Activated gamma-delta T cell treated with Interleukin-2 at 50 U/mL for 16 hours (primary cell): ENCODE results near the gene TAF1L.
"Not testable (repeated sequence)": the region's sequence is repeated elsewhere in the genome, so short reads cannot be mapped to it uniquely, and the experiment has no call there.

Source experiments
- DNase-seq: peaks from one replicate; pipeline ENCODE4 v3.0.0-alpha.2; 2020

The TAF1L gene, protein sequence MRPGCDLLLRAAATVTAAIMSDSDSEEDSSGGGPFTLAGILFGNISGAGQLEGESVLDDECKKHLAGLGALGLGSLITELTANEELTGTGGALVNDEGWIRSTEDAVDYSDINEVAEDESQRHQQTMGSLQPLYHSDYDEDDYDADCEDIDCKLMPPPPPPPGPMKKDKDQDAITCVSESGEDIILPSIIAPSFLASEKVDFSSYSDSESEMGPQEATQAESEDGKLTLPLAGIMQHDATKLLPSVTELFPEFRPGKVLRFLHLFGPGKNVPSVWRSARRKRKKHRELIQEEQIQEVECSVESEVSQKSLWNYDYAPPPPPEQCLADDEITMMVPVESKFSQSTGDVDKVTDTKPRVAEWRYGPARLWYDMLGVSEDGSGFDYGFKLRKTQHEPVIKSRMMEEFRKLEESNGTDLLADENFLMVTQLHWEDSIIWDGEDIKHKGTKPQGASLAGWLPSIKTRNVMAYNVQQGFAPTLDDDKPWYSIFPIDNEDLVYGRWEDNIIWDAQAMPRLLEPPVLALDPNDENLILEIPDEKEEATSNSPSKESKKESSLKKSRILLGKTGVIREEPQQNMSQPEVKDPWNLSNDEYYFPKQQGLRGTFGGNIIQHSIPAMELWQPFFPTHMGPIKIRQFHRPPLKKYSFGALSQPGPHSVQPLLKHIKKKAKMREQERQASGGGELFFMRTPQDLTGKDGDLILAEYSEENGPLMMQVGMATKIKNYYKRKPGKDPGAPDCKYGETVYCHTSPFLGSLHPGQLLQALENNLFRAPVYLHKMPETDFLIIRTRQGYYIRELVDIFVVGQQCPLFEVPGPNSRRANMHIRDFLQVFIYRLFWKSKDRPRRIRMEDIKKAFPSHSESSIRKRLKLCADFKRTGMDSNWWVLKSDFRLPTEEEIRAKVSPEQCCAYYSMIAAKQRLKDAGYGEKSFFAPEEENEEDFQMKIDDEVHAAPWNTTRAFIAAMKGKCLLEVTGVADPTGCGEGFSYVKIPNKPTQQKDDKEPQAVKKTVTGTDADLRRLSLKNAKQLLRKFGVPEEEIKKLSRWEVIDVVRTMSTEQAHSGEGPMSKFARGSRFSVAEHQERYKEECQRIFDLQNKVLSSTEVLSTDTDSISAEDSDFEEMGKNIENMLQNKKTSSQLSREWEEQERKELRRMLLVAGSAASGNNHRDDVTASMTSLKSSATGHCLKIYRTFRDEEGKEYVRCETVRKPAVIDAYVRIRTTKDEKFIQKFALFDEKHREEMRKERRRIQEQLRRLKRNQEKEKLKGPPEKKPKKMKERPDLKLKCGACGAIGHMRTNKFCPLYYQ (N-terminal part only)

DNA sequence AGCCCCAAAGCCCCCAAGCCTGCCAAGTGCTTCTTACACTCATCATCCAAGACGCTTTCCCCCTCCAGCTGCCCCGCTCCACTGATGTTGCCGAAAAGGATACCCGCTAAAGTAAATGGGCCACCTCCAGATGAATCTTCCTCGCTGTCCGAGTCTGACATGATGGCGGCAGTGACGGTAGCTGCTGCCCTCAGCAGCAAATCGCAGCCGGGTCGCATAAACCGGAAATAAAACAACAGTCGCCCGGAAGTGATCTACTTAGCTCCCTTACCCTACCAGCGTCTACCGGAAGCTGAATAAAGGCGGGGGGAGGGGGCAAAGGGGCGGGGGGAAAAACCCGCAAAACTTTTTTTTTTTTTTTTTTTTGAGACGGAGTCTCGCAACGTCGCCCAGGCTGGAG lies at the start of gene TAF1L:
TSS of gene TAF1L (minus strand) at position 308 of the 400 bp plus-strand sequence. CDS start at position 218, 90 bp downstream.
- DNase-seq, result no peak

DNA sequence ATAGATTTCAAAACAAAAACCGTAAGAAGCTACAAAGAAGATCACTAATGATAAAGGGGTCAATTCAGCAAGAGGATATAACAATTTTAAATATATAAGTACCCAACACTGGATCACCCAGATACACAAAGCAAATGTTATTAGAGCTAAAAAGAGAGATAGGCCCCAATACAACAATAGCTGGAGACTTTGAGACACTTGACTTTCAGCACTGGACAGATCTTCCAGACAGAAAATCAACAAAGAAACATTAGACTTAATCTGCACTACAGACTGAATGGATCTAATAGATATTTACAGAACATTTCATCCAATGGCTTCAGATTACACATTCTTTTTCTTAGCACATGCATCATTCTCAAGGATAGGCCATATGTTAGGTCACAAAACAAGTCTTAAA lies 46.3 kb upstream of the TAF1L start:
- no peak for DNase-seq

DNA sequence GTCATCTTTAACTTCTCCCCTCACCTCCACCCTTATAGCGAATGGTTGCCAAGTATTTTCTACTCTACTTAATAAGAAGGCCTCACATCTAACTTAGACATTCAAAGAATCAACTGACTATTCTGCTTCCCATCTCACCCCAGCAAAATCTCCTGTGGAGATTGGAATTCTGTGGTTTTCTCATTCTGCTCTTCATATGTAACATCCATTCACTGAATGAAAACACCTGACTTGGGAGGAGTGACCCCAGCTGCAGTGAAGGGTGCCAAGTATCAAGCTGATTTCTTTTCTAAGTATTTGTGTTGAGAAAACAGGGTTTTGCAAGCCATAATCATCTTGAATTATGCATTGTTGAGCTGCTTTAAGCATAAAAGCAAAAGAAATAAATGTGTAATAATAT lies 42.5 kb upstream of the TAF1L start:
- no peak for DNase-seq

DNA sequence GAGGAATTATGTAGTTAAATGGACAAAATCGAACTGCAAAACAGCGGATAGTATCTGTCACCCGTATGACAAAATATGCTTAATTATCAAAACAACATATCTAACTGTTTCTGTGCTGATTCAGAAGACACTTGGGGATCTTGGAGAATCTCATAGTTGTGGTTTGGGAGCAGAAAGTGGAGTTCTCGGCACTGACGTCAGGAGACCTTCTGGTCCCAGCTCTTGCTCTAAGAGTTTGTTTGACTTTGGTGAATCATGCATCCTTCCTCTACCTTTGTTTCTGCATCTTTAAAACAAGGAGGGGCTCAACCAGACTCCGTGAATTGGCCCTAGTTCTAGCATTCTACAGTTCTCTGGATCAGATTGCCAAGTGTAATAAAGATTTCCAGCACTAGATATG lies 37.0 kb upstream of the TAF1L start:
- DNase-seq, result no peak

DNA sequence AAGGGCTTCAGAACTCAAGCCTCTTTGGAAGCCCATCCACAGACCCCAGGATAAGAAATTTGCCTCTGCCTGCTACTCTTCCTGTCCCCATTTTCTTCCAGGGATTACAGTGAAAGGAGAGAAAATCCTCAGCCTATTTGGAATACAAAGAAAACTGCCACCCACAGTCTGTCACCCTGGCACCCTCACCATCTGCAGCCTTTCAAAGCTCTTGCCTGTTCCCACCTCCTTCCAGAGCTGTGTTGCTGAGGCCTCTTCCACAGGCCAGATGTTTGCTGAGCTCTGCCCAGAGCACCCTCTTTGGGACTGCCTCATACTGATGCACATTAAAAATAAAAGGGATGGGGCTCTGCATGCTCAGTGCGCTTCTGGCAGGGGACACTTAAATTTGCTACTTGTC lies 35.9 kb upstream of the TAF1L start:
- DNase-seq, result no peak

DNA sequence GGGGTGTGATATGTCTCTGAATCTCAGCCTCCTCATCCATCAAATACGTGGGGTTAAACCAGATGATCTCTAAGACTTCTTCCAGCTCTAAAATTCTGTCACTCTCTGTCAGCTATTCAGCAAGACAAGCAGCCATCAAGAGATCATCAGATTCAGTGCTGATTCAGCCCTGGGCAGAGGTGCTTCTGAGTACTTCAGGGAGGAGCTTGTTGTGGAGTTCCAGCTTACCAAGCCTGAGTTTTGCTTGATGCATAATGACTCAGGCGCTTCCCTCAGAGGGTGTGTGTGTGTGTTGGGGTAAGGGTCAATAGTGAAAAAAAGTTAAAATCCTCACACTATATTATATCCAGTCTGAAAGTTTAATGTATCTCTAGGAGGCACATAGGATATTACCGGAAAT lies 29.6 kb upstream of the TAF1L start:
- DNase-seq, result no peak

DNA sequence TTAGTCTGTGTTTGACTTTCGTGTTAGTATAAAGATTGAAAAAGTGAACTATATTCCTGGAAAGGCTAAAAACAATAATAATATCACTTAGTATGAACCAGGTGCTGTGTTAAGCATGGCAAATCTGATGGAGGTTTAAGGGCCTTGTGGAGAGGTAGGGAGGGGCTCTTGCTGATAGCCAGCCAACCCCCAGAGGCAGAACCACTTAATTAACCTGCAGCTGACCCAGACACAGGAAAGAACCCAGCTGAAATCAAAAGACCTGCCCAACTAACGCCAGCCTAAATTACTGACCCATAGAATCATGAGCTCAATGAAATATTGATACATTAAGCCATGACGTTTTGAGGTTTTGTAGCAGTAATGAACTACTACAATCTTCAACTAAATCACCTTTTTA lies 28.3 kb upstream of the TAF1L start:
- DNase-seq, result no peak

DNA sequence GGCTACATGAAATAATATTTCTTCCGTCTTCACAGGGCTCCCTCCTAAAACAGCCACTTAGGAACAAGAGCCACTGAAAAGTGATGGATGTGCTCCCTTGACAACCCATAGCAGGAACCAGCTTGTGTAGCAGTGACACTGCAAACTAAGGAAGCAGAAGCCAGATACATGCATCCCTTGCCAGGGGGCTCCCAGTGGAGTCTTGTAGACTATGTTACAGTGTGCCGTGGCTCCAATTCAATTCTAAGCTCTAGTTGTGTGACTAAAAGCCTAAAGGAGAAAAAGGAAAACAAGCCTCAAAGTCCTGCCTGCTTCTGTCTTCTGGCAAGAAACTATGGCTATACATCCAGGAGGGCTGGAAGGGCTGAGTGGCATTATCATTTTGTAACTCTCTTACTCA lies 12.2 kb upstream of the TAF1L start:
- no peak for DNase-seq

DNA sequence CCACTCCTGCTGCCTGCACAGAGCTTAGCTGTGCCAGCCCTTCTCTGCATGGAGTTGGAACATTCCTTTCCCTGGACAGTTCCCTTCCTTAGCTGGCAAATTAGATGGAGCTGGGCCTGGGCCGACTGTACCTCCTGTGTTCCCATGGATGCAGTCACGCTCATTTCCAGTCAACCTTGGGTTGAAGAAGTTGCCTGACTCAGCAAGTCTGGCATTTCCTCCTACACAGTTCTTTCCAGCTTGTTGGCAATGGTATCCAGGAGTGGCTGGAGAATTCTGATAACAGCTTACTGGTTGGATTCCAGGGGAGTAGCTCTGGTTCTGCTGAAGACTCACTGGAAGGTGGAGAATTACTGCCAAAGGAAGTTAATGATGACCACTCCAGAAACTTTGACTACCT lies 9.2 kb upstream of the TAF1L start:
- DNase-seq, result no peak

DNA sequence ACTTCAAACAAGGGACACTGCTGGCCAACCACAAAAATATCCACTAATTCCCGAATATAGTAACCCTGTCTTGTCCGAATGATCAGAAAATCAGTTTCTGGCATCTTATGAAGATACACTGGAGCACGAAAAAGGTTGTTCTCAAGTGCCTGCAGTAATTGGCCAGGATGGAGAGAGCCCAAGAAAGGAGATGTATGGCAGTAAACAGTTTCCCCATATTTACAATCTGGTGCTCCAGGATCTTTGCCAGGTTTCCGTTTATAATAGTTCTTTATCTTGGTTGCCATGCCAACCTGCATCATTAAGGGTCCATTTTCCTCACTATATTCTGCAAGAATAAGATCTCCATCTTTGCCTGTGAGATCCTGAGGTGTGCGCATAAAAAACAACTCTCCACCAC lies 2.3 kb downstream of the TAF1L start:
- DNase-seq, result not testable (repeated sequence)

DNA sequence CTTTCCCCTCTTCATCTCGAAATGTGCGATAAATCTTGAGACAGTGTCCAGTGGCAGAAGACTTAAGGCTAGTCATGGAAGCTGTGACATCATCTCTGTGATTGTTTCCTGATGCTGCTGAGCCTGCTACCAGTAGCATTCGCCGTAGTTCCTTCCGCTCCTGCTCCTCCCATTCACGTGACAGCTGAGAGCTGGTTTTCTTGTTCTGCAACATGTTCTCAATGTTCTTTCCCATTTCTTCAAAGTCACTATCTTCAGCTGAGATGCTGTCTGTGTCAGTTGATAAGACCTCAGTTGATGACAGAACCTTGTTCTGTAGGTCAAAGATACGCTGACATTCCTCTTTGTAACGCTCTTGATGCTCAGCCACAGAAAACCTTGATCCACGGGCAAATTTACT lies 3.5 kb downstream of the TAF1L start:
- DNase-seq, result no peak

DNA sequence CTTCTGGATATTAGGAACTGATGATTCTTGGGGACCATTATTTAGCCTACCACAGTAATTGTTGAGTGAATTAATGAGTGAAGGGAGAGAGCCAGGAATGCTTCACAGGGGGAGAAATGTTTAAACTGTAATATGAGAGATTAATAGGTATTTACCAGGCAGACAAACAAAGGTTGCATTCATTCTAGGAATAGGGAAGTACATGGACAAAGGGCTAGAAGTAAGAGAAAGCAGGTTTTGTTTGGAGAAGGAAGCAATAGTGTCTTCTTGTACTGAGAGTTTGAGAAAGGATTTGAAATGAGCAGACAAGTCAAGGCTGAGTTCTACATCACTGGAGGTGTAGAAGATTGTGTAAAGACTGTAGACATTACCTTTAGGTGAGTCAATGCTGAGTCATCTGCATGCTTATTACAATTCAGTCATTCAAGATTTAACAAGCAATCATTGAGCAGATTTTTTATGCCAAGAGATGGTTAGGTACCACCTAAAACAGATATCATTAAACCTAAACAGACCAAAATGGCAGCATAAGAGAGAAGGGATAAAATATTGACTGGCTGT lies 8.0 kb downstream of the TAF1L start:
- no peak for DNase-seq

DNA sequence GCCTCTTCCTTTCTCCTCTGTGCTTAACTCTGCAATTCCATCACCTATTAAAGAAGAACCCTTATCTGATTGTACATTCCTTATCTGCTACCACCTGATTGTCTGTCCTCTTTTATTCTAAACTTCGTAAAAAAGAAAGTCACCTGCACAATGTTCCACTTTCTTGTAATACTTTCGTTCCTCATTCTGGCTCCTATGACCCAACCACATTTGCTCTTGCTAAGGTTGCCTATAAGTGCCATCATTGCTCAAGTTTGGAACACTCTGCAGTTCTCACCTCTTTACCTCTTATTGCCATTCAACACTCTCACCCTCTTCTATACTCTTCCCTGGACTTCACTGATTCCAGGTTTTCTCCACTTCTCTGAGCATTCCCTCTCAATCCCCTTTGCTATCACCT lies 10.1 kb downstream of the TAF1L start:
- no peak for DNase-seq

DNA sequence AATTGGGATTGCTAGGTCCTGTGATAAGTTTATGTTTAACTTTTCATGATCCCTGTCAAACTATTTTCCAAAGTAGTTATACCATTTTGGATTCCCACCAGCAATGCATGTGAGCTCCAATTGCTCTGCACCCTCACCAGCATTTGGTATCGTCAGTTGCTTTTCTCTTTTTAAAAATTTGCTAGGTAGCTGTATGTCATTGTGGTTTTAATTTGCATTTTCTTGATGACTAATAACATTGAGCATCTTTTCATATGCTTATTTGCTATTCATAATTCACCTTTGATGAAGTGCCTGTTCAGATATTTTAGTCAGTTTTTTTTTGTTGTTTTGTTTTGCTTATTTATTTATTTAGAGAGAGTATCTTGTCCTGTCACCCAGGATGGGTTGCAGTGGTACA lies 12.5 kb downstream of the TAF1L start:
- no peak for DNase-seq

DNA sequence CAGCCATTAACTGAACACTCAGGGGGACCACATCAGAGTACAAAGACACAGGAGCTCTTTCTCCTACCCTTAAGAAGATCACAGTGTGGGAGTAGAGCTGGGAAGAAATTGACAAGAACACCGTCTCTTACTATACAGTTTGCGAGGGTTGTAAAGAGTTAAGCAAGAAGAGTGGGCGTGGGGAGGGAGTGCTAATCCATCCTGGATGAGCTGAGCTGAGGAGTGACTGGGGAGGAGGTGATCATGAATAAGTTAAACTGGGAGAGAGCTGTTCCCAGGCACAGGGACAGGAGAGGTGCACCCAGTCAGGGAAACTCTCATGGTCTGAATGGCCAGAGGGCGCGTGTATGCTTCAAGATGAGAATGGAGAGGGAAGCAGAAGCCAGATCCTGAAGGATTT lies 17.2 kb downstream of the TAF1L start:
- no peak for DNase-seq

DNA sequence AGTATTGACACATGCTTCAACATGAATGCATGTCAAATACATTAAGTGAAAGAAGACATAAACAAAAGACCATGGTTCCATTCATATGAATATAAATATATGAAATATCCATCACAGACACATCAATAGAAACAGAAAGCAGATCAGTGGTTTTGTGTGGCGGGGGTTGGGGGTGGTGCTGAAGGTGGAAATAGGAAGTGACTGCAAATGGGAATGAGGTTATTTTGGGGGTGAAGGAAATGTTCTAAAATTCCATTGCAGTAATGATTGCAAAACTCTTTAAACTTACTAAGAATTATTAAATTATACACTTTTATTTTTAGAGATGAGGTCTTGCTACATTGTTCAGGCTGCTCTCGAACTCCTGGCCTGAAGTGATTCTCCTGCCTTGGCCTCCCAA lies 28.7 kb downstream of the TAF1L start:
- no peak for DNase-seq

DNA sequence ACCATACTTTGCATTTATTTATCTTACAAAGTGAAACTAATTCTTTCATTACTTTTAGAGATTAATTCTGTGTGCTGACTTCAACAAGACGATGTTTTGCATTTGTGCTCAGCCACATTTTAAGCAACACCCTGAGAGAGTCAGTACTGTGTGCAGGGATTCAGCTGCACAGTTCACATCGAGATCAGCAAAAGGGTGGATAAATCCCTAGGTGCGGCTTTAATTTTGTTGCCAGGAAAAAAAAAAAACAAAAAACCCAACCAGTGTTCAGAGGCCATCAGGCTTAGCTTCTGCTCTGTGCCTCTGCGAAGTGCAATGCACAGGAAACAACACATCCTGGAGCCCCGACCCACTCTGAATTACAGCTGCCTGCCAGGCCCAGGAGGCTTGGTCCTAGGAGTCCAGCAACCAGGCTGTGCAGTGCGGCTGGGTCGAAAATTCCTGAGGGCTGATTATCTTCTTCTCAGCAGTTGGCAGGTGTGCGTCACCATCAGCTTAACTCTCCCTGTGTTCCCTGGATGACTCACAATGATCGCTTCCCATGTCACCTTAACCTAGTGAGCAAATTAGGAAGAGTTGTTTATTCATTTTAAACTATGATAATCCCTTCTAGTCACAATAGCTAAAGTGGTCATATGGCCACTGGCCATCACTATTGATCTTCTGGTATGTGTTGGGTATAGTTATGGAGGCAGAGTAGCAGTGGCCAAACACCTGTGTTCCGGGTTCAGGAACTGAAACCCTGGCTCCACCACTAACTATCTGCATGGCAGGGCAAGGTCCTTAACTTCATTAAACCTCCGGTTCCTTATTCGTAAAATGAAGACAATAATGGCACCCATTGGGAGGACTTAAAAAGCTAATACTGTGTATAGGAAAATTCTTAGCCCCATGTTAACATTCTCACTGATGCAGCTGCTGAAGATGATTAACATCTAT lies 31.3 kb downstream of the TAF1L start:
- no peak for DNase-seq

DNA sequence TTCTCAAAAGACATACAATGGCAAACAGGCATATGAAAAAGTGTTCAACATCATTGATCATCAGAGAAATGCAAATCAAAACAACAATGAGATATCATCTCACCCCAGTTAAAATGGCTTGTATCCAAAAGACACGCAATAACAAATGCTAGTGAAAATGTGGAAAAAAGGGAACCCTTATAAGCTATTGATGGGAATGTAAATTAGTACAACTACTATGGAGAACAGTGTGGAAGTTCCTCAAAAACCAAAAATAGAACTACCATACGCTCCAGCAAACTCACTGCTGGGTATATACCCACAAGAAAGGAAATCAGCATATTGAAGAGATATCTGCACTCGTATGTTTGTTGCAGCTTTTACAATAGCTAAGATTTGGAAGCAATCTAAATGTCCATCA lies 36.4 kb downstream of the TAF1L start:
- not testable (repeated sequence) for DNase-seq

DNA sequence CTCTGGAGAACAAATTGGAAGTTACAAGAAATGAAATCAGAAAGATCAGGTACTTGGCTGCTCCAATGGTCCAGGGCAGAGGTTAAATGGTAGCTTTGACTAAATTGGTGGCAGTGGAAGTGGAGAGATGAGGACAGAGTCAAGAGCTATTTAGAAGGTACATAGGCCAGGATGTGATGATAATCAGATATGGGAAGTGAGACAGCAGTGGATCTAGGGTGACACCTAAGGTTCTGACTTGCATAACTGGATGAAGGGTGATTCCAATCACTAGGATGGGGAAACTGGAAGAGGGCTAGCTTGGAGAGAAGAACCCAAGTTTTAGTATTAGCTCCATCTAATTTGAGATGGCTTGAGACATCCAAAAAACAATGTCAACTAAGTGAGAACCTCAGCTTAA lies 38.5 kb downstream of the TAF1L start:
- no peak for DNase-seq

DNA sequence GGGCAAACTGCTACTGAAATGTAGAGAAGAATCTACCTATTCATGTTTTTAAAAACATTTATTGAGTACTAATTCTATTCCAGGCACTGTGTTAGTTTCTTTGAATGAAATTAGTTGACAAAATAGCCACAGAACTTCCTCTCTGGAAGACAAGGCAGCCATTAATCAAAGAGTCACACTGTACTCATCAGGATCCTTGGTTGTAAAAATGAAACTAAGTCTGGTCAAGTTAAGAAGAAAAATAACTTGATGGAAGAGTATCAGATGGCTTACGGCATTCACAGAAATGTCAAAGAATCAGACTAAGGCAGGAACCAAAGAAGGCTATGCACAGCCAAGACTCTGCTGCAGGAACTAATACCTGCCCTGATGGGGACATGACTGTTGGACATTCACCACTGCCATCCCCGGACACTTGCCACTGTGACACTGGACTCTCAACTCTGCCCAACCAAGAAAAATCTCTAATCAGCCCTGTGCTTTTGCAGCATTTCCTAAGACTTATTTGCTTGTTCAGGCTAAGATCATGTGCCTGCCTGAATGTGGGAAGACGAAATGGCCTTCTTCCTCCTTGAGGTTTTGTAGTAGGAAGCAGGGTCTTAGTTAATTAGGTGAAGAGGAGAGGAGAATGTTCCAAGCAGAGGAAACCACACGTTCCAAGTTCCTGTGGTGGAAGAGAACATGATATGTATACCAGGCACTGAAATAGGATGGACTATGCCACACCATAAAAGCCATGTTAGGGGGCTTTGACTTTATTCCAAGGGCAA lies 39.2 kb downstream of the TAF1L start:
- no peak for DNase-seq

DNA sequence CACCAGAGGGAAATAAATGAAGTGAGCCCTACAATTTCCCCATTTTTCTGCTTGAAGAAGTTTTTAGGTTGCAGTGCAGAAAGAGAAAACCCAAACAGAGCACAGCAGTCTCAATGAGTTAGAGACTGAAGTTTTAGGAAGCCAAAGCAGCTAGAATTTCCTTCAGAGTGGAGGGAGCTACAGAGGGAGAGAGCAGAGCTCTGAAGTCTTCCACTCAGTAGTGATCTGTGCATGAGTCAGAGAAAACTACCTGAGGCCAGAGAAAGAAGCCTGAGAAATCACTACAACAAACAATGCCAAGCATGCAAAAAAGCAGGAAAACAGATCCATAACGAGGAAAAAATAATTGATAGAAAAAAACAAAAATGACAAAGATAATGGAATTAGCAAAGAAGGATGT lies 44.6 kb downstream of the TAF1L start:
- no peak for DNase-seq
